GM10266 (cell line): ENCODE data around the gene PLXNA4.

Source experiments
- DNase-seq: peaks from one replicate; pipeline ENCODE4 v3.0.0; 2012; ENCODE audit errors: extremely low spot score
- TF ChIP-seq, protein P1 (sequence below): IDR thresholded peaks from 2 replicates; pipeline ENCODE4 v1.5.1; 2012; ENCODE audit warnings: mild to moderate bottlenecking, low read depth; ENCODE audit not compliant: control insufficient read depth, insufficient read depth; ENCODE audit errors: missing control alignments

PLXNA4 gene

DNA sequence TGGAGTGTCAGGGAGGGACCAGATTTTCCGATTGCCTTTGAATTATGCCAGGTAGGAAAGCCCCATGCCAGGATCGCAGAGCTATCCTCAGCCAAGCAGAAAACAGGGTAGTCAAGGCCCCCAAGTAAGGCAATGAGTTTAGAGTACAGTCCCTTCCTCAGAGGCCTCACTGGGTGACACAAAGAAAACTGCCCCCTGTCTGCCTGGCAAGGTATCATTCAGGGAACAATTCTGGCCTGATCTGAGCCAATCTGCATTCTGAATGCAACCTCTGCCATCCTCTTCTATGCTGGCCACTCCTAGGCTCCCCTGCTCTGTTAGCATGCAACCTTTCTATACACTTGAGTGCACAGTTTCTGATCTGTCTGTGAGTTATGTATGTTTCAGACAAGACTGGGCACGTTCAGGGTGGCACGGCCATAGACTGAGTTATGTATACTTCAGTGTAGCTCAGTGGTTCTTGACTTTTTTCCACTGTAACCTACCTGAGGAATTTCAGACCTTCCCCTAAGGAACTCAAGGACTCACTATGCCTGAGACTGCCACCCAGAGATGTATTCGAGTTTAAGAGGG is 336.8 kb downstream of the PLXNA4 start:
- no peak for DNase-seq

DNA sequence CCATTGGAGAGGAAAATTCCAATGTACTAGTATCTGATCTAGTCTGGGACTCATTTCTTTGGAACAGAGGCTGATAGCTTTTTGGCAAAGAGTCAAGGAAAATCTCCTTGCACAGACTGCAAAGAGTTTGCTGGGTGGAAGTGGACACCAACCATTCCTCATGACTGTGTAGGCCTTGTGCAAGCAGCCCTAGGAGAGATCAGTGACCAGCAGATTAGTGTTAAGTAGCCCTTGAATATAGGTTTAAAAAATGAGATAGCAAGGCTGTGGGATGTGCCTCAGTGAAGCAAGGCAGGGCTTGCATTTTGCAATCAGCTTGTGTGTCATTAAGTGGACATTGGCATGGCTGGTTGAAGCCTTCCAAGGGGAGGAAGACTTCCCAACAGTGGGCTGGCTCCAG is 341.6 kb downstream of the PLXNA4 start:
- no peak for DNase-seq
- TF ChIP-seq, protein P1, sequence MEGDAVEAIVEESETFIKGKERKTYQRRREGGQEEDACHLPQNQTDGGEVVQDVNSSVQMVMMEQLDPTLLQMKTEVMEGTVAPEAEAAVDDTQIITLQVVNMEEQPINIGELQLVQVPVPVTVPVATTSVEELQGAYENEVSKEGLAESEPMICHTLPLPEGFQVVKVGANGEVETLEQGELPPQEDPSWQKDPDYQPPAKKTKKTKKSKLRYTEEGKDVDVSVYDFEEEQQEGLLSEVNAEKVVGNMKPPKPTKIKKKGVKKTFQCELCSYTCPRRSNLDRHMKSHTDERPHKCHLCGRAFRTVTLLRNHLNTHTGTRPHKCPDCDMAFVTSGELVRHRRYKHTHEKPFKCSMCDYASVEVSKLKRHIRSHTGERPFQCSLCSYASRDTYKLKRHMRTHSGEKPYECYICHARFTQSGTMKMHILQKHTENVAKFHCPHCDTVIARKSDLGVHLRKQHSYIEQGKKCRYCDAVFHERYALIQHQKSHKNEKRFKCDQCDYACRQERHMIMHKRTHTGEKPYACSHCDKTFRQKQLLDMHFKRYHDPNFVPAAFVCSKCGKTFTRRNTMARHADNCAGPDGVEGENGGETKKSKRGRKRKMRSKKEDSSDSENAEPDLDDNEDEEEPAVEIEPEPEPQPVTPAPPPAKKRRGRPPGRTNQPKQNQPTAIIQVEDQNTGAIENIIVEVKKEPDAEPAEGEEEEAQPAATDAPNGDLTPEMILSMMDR = no peak

More for the DNA sequence above, 336.8 kb downstream of the PLXNA4 start:
- TF ChIP-seq, protein P1 = no peak

DNA sequence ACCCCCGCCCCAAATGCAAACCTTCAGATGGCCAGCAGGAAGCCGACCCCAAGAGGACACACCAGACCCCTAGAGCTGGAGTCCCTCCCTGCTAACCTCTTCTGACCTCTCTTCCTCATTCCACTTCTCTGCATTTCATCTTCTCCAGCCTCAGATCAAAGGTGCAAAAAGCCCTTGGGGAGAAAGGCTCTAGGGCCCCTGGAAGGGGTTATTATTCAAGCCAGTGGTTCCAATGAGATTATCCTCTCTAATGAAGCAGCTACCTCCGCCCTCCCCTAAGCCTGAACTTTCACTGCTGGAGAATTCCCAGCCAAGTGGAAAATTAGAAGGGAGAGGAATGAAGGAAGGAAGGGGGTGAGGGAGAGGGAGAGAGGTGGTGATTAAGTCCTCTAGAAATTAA is 343.9 kb downstream of the PLXNA4 start:
- DNase-seq = no peak

DNA sequence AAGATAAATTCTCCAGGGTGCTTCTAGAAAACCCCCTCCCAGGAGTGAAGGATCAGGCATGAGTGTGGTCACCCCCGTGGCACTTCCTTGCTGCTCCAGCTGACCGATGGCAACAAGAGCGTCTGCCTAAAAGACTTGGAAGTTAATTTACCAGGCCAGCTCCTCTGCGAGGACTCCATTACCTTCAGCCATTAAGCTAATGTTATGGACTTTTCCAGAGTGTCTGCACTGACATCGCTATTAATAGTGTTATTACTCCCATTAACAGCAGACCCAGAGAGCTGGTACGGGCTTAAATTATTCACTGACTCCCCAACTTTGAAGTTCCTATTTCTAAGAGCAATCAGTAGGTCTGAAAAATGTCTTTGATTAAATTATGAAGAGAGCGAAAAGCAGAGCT is 345.8 kb downstream of the PLXNA4 start:
- no peak for DNase-seq
- TF ChIP-seq, protein P1 = no peak

More for the DNA sequence above, 343.9 kb downstream of the PLXNA4 start:
- TF ChIP-seq, protein P1 = no peak

DNA sequence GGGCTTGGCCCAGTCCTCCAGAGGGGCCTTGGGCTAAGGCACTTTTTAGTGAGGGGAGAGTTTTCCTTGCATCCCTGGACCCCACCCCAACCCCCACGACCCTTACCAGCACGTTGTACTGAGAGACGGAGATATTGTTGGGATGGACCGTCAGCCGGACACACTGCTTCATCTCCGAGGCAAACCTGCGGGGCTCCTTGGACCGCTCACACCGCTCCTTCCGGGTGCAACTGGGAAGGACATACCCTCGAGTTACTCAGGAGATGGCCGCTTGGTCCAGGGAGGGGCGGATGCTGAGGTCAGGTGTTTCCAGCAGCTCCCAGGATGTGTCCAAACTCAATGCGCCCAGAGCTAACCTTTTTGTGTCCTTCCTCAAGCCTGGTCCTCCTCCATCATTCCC is 348.0 kb downstream of the PLXNA4 start:
- no peak for DNase-seq
- TF ChIP-seq, protein P1 = no peak

DNA sequence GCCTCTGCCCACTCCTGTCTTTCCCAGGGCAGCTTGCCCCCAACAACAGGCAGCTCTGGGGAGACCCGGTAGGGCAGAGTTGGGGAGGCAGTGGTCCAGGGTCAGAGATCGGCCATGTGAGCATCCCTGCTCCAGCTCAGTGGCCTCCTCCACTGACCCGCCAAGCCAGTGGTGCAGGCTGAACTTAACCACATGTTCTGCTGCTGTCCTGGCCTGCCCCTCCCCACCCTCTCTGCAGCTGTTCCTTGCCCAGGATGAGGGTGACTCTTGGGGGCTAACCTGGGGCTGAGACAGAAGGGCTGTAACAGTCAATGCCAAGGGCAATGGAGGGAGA is 349.3 kb downstream of the PLXNA4 start:
- no peak for DNase-seq
- TF ChIP-seq, protein P1 = no peak

DNA sequence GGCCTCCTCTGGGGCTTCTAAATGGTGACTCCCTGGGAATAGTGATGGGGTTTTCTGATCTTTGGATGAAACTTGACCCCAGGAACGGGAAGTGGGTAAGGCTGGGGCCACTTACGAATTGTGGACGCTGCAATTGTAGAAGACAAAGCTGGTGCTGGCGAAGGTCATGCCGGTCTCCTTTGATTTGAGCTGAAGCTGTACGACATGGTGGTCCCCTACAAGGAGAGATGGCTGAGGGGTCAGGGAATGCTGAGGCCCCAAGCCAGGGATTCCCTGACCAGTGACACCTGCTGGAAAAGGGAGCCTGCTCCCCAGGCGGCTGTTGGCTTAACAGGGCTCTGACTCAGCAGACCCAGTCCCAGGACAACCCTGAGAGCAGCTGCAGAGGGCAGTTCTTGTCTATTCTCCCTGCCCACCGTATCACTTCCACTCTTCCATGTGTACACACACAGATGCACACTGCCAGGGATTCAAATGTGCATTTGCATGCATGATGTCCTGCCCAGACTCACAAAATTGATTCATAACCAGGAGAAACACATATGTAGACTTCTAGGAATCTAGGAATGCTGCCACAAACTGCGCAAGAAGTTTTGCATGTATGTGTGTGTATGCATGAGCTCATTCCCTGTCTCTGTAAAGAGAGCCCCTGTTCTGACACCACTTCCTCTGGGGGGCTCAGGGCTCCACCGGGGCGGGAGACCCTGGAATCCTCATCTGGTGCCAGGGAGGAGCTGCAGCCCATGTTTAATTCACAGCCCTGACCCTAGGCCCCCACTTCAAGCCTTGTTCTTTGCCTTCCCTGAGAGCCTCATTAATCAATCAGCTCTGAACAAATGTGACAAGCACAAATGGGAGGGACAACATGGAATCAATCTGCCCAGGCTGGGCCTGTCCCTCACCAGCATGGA is 350.0 kb downstream of the PLXNA4 start:
- DNase-seq = no peak
- TF ChIP-seq, protein P1 = no peak
